ENCODE measurements around the gene MAP3K8.

MAP3K8 gene

DNA sequence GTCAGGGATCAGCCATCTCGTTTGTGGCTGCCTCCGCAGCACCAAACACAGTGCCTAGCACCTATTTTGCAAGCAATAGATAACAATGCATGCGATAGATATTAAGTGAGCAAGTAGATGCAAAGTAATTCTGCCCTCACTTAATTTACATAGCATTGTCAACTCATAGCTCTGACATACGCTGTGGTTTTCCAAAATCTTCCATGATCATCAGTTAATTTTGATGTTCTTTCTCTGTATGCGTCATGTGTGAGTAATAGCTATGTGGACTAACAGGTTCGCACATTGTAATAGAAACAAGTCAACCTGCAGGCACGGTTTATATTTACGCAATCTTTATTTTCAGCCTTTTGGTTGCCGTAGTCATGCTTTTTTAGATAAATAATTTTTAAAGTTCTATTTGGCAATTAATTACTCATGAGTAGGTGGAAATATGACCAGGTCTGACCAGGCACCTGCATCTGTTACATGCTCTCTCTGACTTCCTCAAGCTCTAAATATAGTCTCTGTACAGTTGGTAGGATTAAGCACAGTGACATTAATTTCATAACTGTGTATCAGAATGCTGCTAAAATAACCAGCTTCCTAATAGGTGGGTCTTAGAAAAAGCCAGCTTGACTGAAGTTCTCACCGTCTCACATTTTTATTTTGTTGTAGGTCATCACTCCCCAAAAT, 13.3 kb downstream of the MAP3K8 start:
- DNase-seq (ENCODE audit: low read depth): peak; percentile 68
- TF ChIP-seq, protein P1, sequence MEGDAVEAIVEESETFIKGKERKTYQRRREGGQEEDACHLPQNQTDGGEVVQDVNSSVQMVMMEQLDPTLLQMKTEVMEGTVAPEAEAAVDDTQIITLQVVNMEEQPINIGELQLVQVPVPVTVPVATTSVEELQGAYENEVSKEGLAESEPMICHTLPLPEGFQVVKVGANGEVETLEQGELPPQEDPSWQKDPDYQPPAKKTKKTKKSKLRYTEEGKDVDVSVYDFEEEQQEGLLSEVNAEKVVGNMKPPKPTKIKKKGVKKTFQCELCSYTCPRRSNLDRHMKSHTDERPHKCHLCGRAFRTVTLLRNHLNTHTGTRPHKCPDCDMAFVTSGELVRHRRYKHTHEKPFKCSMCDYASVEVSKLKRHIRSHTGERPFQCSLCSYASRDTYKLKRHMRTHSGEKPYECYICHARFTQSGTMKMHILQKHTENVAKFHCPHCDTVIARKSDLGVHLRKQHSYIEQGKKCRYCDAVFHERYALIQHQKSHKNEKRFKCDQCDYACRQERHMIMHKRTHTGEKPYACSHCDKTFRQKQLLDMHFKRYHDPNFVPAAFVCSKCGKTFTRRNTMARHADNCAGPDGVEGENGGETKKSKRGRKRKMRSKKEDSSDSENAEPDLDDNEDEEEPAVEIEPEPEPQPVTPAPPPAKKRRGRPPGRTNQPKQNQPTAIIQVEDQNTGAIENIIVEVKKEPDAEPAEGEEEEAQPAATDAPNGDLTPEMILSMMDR (conservative IDR thresholded peaks at IDR 0.05; ENCODE audit: low read length): no peak
- no peak overlapping the region for H3K4me3 ChIP-seq (ENCODE audit: low read length)

DNA sequence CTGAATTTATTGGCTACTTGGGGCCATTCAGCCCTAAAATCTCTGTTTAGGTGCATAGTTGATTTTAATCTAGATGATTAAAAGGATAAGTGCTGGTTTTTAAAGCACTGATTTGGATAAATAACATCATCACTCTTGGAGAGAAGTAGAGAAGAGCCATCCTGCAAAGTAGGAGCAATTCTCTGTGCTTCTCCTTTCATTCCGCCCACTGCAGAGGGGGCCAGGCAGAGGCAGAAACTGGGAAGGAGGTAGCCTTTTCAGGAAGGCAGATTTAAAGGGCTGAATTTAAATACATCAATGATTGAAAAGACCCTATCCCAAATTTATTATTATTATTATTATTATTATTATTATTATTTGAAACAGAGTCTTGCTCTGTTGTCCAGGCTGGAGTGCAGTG, 14.1 kb downstream of the MAP3K8 start:
- TF ChIP-seq, protein P1 (conservative IDR thresholded peaks at IDR 0.05; ENCODE audit: low read length): no peak
- H3K4me3 ChIP-seq (ENCODE audit: low read length): no peak overlapping the region
- DNase-seq (ENCODE audit: low read depth): no peak

DNA sequence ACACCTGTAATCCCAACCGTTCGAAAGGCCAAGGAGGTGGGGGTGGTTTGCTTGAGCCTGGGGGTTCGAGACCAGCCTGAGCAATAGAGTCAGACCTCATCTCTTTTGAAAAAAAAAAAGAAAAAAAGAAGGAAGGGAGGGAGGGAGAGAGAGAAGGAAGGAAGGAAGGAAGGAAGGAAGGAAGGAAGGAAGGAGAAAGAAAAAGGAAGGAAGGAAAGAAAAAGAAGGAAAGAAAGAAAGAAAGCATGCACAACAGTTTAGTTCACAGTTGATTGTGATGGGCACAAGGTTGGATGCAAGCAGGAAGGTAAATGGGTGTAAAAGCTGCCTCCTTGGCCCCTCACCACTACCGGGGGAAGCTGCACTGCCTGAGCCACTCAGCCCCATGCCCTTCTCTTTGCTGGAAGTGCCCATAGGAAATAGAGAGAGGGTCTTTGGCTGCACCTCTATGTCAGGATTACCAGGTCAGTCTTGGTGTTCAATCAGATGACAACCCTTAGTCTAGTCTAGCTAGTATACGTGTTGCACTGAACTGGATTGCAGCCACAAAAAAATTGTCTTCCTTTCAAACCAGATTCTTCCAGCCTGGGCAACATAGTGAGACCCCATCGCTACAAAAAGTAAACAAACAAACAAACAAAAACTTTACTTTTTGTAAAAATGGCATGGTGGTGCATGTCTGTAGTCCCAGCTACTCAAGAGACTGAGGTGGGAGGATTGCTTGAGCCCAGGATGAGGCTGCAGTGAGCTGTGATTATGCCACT, 20.0 kb downstream of the MAP3K8 start:
- DNase-seq (ENCODE audit: low read depth): no peak
- peak overlapping the region; percentile 18; the same call in 1 of the 2 replicates for H3K4me3 ChIP-seq (ENCODE audit: low read length)
- TF ChIP-seq, protein P1 (conservative IDR thresholded peaks at IDR 0.05; ENCODE audit: low read length): no peak

DNA sequence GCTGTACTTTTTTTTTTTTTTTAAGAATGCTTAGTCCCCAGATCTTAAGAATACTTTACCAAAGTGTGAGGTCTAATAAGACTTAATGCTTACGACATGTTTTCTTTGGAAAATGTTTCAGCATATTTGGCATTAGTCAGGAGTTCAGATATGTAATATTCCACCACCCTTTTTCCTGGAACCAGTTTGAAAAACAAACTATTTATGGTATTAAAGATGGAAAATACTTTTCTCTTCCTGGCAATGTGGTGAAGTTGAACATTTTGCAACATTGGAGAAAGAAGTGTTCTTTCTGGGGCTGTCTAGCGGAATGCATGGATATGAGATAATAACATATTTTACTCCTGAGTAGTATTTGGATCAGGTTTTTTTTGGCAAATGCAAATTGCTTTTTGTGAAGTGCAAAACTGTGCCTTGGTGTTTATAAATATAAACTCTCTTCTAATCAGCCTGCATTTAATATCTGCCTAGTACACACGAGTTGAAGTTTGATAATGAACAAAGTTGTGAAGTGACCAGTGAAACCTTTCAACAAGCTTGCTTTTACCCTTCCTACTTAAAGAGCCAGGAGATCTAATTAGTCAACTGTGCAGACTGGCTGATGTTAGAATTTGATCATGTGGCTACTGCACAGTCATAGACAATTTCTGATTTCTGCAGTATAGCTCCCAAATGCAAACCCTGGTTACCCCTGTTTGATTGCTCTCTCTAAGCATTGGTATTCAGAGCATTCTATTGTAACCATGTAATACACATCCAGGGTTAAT, 20.9 kb downstream of the MAP3K8 start:
- DNase-seq (ENCODE audit: low read depth): peak; percentile 97
- H3K4me3 ChIP-seq (ENCODE audit: low read length): peak overlapping the region; percentile 18
- TF ChIP-seq, protein P1 (conservative IDR thresholded peaks at IDR 0.05; ENCODE audit: low read length): no peak

DNA sequence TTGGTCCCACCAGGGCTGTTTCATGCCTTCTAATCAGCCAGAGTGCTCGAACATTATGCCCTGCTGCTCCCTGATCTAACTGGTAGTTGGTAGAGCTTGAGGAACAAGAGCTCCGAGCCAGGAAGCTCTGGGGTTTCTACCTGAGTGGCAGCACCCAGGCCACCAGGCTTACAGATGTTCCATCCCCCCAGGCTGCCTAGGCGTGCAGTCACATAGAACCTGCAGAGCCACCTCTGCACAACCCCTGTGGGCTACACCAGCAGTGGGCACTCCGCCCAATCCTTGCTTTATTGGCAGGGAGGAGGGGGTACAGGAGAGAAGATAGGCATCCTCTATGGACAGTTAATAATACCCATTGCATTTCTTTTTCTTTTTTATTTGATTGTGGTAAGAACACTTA, 21.8 kb downstream of the MAP3K8 start:
- TF ChIP-seq, protein P1 (conservative IDR thresholded peaks at IDR 0.05; ENCODE audit: low read length): no peak
- DNase-seq (ENCODE audit: low read depth): no peak

DNA sequence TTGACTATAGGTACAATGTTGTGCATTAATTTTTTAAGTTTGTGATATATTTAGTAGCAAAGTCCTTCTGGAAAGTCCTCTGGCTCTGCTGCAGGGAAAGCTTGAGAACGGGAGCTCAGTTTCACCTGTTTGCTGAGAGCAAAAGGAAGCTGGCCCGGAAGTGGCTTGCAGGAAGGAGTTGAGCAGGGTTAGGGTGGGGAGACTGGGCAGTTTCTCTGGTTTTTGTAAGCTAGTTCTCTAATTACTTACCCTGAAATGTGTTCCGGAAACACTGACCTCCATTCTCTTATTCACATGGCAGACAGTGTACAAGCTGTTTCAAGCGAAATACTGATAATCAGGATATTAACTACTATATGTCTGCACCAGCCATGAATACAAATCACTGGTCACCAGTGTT, 22.3 kb downstream of the MAP3K8 start:
- TF ChIP-seq, protein P1 (conservative IDR thresholded peaks at IDR 0.05; ENCODE audit: low read length): no peak
- no peak overlapping the region for H3K4me3 ChIP-seq (ENCODE audit: low read length)
- no peak for DNase-seq (ENCODE audit: low read depth)

More for the DNA sequence above, 21.8 kb downstream of the MAP3K8 start:
- no peak overlapping the region for H3K4me3 ChIP-seq (ENCODE audit: low read length)

Measured in AG10803 (cell line).